Measurements from ENCODE around the gene NSD1.

The NSD1 gene

GRCh38 chr5:177313561-177314259 is 180.1 kb downstream of the NSD1 start:
- Histone ChIP-seq H3K4me3 (no peak overlapping the region), H3K27ac (no peak overlapping the region)

- H3K4me3 ChIP-seq, result no peak overlapping the region
- no peak overlapping the region for H3K27ac ChIP-seq
These were observed 181.1 kb downstream of the NSD1 start for GRCh38 chr5:177314376-177315342.

- no peak overlapping the region for H3K27ac ChIP-seq
These were observed 181.8 kb downstream of the NSD1 start for GRCh38 chr5:177315411-177315810.

GRCh38 chr5:177316005-177316404 is 182.4 kb downstream of the NSD1 start:
- H3K4me3 ChIP-seq, result no peak overlapping the region
- H3K27ac ChIP-seq, result no peak overlapping the region

More at GRCh38 chr5:177315411-177315810, 181.8 kb downstream of the NSD1 start:
- no peak overlapping the region for H3K4me3 ChIP-seq

GRCh38 chr5:177317959-177318377 is 184.4 kb downstream of the NSD1 start:
- H3K4me3 ChIP-seq, result no peak overlapping the region
- no peak overlapping the region for H3K27ac ChIP-seq

GRCh38 chr5:177319913-177320588 is 186.5 kb downstream of the NSD1 start:
- Histone ChIP-seq H3K27ac (no peak overlapping the region), H3K4me3 (no peak overlapping the region)

GRCh38 chr5:177320879-177321278 is 187.3 kb downstream of the NSD1 start:
- Histone ChIP-seq H3K4me3 (no peak overlapping the region), H3K27ac (no peak overlapping the region)

- Histone ChIP-seq H3K4me3 (no peak overlapping the region), H3K27ac (no peak overlapping the region)
These were observed 192.4 kb downstream of the NSD1 start for GRCh38 chr5:177325868-177326381.

GRCh38 chr5:177327539-177328522 is 194.3 kb downstream of the NSD1 start:
- H3K27ac ChIP-seq, result peak overlapping the region in 13 of 21 experiments; percentile 1 to 59 (median 36)
- no peak overlapping the region for H3K4me3 ChIP-seq

GRCh38 chr5:177328545-177329231 is 195.1 kb downstream of the NSD1 start:
- peak overlapping the region in 3 of 21 experiments; percentile 23 to 59 (median 49) for H3K27ac ChIP-seq
- no peak overlapping the region for H3K4me3 ChIP-seq

- no peak overlapping the region for H3K4me3 ChIP-seq
- H3K27ac ChIP-seq, result no peak overlapping the region
These were observed 196.3 kb downstream of the NSD1 start for GRCh38 chr5:177329883-177330282.

GRCh38 chr5:177330991-177331842 is 197.6 kb downstream of the NSD1 start:
- no peak overlapping the region for H3K4me3 ChIP-seq
- no peak overlapping the region for H3K27ac ChIP-seq

GRCh38 chr5:177332031-177332895 is 198.7 kb downstream of the NSD1 start:
- H3K4me3 ChIP-seq, result no peak overlapping the region
- no peak overlapping the region for H3K27ac ChIP-seq

GRCh38 chr5:177332896-177333260 is 199.3 kb downstream of the NSD1 start:
- Histone ChIP-seq H3K27ac (no peak overlapping the region), H3K4me3 (no peak overlapping the region)

- H3K27ac ChIP-seq, result no peak overlapping the region
- H3K4me3 ChIP-seq, result no peak overlapping the region
These were observed 200.0 kb downstream of the NSD1 start for GRCh38 chr5:177333420-177334154.

- no peak overlapping the region for H3K27ac ChIP-seq
- no peak overlapping the region for H3K4me3 ChIP-seq
These were observed 200.6 kb downstream of the NSD1 start for GRCh38 chr5:177334155-177334551.

All from skin epidermis (tissue), 12 donors.